GM19351 (cell line): ENCODE results near the gene PRDM10.
"Not testable (repeated sequence)": the region's sequence is repeated elsewhere in the genome, so short reads cannot be mapped to it uniquely, and the experiment has no call there.

Experiments
- ATAC-seq: cut with Tn5 transposase; IDR thresholded peaks from one replicate; pipeline ENCODE4 v1.9.1; 2021; ENCODE audit warnings: mild to moderate bottlenecking, moderate library complexity; ENCODE audit not compliant: unreplicated experiment

The PRDM10 gene

GRCh38 chr11:129896062-129896461 lies 106.6 kb downstream of the PRDM10 start:
- ATAC-seq, result no peak

GRCh38 chr11:129895126-129896041 lies 107.3 kb downstream of the PRDM10 start, which contains the start of gene NFRKB:
NFRKB (minus strand) TSS chr11:129895578; CDS start chr11:129892849, 2,729 bp downstream.
- peak; percentile 90 for ATAC-seq

DNA sequence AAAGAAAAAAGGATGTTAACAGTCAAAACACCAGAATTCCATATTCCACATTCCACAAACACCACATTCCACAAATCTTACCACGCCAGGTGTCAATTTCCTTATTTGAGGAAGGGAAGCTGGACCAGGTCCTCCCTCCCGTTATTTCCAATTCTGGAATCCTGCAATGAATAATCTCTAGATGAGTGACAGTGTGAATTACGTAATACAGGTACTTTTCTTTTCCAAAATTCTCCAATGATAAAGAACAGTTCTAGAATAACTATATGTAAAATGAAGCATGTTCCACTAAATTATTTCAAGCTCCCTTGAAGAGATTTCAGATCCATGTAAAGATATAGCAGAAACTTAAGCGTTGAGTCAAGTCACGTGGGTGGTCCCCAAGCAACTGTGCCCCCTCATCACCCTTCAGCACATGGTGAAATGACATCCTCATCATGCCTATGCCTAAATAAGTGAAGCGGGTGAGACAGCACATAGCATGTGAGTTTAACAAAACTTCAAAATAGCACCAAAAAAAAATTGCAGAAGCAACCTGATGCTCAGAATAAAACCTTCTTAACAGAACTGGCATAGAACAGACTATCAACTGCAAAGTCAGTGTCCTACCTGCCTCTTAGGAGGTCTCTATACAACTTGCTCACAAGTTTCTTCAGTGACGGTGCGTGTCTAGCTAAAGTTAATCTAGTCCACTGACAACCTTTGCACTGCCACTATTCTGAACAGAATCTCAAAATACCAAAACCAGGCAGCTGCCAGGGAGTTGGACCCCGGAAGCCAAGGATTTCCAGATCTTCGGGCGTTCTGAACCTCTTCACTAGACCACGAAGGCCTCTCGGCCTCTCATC lies 108.1 kb downstream of the PRDM10 start:
- peak; percentile 14 for ATAC-seq

- no peak for ATAC-seq
Measured at GRCh38 chr11:129888451-129888850, 114.2 kb downstream of the PRDM10 start.

- ATAC-seq, result no peak
Measured at GRCh38 chr11:129885381-129885780, 117.3 kb downstream of the PRDM10 start.

DNA sequence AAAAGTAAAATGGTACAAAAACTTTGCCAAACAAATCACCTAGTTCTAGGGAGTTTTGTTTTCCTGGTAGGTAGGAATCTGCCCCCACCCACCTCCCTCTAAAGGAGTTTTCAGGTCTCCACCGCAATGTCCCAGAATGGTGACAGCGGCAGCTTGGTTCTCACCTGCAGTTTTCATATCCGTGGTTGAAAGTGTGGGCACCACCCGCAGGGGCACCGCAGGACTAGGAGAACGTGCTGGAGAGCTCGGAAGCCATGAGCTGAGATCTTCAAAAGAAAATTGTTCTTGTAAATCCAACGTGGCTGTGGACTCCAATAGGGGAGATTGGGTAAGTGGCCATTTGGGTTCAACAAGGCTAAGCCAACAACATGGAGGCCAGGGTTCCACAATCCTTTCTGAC lies 118.1 kb downstream of the PRDM10 start:
- no peak for ATAC-seq

GRCh38 chr11:129881570-129882170 lies 121.0 kb downstream of the PRDM10 start:
- ATAC-seq, result peak; percentile 90

DNA sequence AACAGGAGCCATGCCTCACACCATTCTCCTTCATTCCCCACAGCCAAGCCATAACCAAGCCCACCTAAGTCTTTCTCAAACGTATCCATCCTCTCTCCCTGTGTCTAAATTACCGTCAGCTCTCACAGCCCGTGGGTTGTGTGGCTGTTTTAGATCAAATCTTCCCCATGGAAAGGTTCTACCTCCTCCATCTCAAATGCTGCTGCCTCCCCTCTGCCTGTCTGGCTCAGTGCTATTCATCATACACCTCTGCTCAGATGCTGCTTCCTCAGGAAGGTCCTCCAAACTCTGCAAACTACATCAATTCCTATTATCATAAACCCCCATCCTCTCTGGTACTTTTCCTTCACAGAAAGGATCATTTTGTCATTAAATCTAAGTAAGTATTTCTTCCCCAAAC lies 122.3 kb downstream of the PRDM10 start:
- ATAC-seq, result no peak

GRCh38 chr11:129871914-129872313 lies 130.7 kb downstream of the PRDM10 start:
- no peak for ATAC-seq

DNA sequence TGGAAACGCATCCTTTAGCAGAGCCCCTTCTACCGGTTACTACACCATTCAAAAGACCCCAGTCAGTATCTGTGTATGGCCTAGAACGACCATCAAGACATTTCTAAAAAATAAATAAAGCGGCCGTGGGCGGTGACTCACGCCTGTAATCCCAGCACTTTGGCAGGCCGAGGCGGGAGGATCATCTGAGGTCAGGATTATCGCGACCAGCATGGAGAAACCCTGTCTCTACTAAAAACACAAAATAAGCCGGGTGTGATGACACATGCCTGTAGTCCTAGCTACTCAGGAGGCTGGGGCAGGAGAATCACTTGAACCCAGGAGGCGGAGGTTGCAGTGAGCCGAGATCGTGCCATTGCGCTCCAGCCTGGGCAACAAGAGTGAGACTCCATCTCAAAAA lies 134.0 kb downstream of the PRDM10 start:
- not testable (repeated sequence) for ATAC-seq

- ATAC-seq, result no peak
Measured at GRCh38 chr11:129866311-129866710, 136.3 kb downstream of the PRDM10 start.

- ATAC-seq, result no peak
Measured at GRCh38 chr11:129865701-129866100, 136.9 kb downstream of the PRDM10 start.

DNA sequence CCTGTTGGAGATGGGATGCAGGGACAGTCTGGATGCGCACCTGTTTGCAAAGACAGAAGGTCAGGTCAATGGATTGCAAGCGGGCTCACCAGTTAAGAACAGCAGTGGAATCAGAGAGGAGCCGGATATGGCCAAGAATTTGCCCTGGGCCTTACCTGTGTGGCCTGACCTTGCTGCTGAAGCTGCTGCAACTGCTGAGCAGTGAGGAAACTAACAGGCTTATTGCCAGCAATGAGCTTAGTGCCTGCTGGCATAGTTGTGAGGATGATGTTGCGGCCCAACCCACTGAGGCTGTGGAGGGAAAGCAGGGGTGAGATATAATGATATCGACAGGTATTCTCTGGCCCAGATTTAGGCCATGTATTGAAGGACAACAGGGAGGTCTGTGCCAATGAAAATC lies 137.8 kb downstream of the PRDM10 start:
- ATAC-seq, result no peak

DNA sequence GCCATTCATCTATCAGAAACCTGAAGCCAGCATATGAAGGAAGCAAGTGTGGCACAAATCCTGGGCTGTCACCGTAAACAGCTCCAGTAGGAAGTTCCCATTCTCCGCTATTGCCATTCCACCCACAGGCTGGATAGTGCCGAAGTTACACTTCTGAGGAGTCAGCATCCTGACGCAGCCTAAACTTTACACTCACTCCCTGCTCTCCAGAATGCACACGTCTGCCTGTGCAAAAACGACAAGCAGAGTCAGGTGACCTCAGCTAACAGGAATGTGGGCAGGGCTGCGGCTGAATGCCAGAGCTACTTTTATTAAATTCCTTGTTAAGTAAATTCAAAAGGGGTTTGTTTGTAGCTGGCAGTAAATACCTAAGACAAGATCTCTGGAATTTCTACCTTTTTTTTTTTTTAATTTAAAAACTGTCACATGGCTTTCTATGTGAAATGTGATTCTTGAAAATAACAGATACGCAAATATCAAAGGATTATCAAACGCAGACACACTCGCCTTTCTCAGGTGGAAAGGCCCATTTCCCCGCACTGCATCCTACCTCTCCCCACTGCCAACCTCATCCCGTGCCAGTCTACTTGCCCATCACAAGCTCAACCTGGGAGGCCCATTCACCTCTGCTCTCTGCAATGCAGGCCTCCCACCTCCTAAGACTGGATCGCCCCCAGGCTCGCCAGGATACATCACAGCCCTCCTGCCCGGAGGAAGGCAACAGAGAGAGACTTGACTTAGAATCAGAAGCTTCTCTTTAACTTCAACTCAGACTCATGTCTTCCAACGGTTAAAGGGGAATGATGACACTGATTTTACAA lies 140.7 kb downstream of the PRDM10 start:
- no peak for ATAC-seq

DNA sequence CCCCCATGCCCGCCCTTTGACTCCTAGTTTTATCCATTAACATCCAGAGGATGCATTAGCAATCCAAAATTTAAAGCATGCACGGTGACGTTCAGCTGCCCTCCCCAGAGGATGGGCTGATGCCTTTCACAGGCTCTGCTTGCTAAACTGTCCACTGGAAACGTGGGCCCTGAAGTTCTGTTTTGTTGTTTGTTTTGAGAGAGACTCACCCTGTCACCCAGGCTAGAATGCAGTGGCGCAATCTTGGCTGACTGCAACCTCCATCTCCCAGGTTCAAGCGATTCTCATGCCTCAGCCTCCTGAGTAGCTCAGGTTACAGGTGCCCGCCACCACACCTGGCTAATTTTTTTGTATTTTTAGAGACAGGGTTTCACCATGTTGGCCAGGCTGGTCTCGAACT lies 146.6 kb downstream of the PRDM10 start:
- no peak for ATAC-seq

GRCh38 chr11:129855086-129855485 lies 147.5 kb downstream of the PRDM10 start:
- no peak for ATAC-seq

DNA sequence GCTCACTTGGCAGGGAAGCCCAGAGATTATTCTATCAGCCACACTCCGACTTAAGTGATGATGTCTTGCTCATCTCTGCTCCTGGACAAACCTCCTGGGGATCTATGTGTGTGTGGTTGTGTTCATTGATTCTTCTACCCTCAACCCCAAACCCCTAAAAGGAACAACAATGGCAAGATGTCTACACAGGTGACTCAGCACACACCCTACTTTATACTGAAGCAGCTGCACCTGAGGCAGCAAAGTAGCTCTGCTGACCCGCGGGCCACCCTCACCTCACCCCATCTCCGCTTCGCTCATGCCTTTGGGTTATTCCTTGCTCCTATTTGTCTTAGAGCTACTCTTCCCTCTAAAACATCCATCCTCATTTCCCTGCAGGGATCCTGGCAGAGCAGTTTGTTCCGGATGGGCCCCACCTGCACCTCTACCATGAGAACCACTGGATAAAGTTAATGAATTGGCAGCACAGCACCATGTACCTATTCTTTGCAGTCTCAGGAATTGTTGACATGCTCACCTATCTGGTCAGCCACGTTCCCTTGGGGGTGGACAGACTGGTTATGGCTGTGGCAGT lies 148.3 kb downstream of the PRDM10 start:
- no peak for ATAC-seq

DNA sequence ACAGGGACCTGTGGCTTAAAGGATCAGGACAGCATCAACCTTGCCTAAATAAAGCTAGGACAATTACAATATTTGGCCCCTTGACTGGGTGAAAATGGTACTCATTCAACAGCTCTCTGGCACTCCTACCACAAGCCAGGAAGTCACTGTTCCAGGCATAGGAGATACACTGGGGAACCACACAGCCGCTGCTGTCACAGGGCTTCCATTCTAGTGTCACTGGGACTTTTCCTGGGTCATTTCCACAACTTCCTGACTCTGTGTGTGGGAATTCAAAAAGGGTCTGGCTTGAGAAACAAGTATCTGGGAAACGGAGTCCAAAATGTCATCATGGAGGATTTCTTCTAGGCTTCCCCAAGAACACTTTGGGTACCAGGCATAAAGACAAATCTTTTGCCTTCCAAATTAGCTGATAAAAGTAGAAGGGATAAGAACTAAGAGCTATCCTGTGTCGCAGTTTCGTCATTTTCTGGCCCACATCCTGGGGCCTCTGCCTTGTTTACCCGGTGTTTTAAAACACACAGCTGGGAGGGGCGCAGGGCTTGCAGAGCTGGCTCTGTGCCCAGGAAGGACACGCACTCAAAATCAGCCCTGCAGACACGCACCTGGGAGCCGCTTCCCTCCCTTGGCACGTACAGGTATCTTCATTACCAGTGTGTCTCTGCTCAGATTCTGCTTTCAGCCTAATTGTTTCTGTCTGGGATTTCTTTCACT lies 149.0 kb downstream of the PRDM10 start:
- ATAC-seq, result no peak

DNA sequence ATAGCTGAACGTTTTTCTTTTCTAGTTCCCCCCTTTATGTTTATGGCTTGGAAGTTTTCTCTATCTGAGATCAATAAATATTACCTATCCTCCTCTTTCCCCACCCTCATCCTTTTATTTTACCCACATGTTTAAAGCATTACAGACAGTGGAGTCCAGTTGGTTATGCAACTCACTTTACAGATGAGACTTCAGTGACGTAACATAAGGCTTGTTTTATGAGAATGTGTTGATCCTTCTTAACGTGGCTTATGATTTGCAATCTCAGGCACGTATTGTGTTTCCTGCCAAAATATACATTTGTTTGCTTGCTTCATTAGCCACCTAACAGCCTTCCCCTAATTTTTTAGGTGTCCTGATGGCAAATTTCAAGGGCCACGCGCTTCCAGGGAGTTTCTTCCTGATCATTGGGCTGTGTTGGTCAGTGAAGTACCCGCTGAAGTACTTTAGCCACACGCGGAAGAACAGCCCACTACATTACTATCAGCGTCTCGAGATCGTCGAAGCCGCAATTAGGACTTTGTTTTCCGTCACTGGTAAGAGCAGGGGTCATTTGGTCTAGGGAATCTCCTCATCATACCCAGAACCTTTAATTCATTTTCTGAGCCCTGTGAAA lies 150.4 kb downstream of the PRDM10 start:
- ATAC-seq, result no peak
